ENCODE measurements around the gene MAGED4.
"Not testable (repeated sequence)": the region's sequence is repeated elsewhere in the genome, so short reads cannot be mapped to it uniquely, and the experiment has no call there.

MAGED4 gene

GRCh38 chrX:52184440-52185077 lies at the start of gene MAGED4:
TSS of gene MAGED4 (plus strand) at chrX:52184888. CDS start at chrX:52185923, 1,035 bp downstream.
- H3K4me3 ChIP-seq (ENCODE audit: low read length in 2 of 2); H3K36me3 ChIP-seq (ENCODE audit: control insufficient read depth in 2 of 2, insufficient read depth in 2 of 2, low read length in 2 of 2); H3K27ac ChIP-seq (ENCODE audit: low read depth in 2 of 2, low read length in 2 of 2); H3K9ac ChIP-seq (ENCODE audit: low read depth in 1 of 2, low read length in 2 of 2); H3K4me1 ChIP-seq (ENCODE audit: control insufficient read depth in 2 of 2, insufficient read depth in 2 of 2, low read length in 2 of 2); H3K9me3 ChIP-seq (ENCODE audit: control insufficient read depth in 2 of 2, low read length in 2 of 2); H3K27me3 ChIP-seq (ENCODE audit: control insufficient read depth in 2 of 2, insufficient read depth in 2 of 2, low read length in 2 of 2): not testable (repeated sequence)

GRCh38 chrX:52138830-52139544 lies 45.7 kb upstream of the MAGED4 start:
- Histone ChIP-seq H3K36me3 (ENCODE audit: control insufficient read depth in 2 of 2, insufficient read depth in 2 of 2, low read length in 2 of 2) (no peaks in the 10 kb centered on the region), H3K4me3 (ENCODE audit: low read length in 2 of 2) (no peak overlapping the region), H3K9ac (ENCODE audit: low read depth in 1 of 2, low read length in 2 of 2) (no peak overlapping the region), H3K9me3 (ENCODE audit: control insufficient read depth in 2 of 2, low read length in 2 of 2) (no peaks in the 10 kb centered on the region), H3K4me1 (ENCODE audit: control insufficient read depth in 2 of 2, insufficient read depth in 2 of 2, low read length in 2 of 2) (no peaks in the 10 kb centered on the region), H3K27me3 (ENCODE audit: control insufficient read depth in 2 of 2, insufficient read depth in 2 of 2, low read length in 2 of 2) (no peaks in the 10 kb centered on the region), H3K27ac (ENCODE audit: low read depth in 2 of 2, low read length in 2 of 2) (no peak overlapping the region)

GRCh38 chrX:52139545-52139895 lies 45.2 kb upstream of the MAGED4 start:
- no peak overlapping the region for H3K9ac ChIP-seq (ENCODE audit: low read depth in 1 of 2, low read length in 2 of 2)
- no peak overlapping the region for H3K4me3 ChIP-seq (ENCODE audit: low read length in 2 of 2)
- no peaks in the 10 kb centered on the region for H3K27me3 ChIP-seq (ENCODE audit: control insufficient read depth in 2 of 2, insufficient read depth in 2 of 2, low read length in 2 of 2)
- no peaks in the 10 kb centered on the region for H3K4me1 ChIP-seq (ENCODE audit: control insufficient read depth in 2 of 2, insufficient read depth in 2 of 2, low read length in 2 of 2)
- no peaks in the 10 kb centered on the region for H3K36me3 ChIP-seq (ENCODE audit: control insufficient read depth in 2 of 2, insufficient read depth in 2 of 2, low read length in 2 of 2)
- H3K9me3 ChIP-seq (ENCODE audit: control insufficient read depth in 2 of 2, low read length in 2 of 2) = no peaks in the 10 kb centered on the region
- no peak overlapping the region for H3K27ac ChIP-seq (ENCODE audit: low read depth in 2 of 2, low read length in 2 of 2)

GRCh38 chrX:52140020-52140419 lies 44.7 kb upstream of the MAGED4 start:
- no peak overlapping the region for H3K4me3 ChIP-seq (ENCODE audit: low read length in 2 of 2)
- H3K9ac ChIP-seq (ENCODE audit: low read depth in 1 of 2, low read length in 2 of 2) = no peak overlapping the region
- H3K27ac ChIP-seq (ENCODE audit: low read depth in 2 of 2, low read length in 2 of 2) = no peak overlapping the region
- H3K36me3 ChIP-seq (ENCODE audit: control insufficient read depth in 2 of 2, insufficient read depth in 2 of 2, low read length in 2 of 2) = no peaks in the 10 kb centered on the region
- no peaks in the 10 kb centered on the region for H3K27me3 ChIP-seq (ENCODE audit: control insufficient read depth in 2 of 2, insufficient read depth in 2 of 2, low read length in 2 of 2)
- H3K9me3 ChIP-seq (ENCODE audit: control insufficient read depth in 2 of 2, low read length in 2 of 2) = no peaks in the 10 kb centered on the region
- H3K4me1 ChIP-seq (ENCODE audit: control insufficient read depth in 2 of 2, insufficient read depth in 2 of 2, low read length in 2 of 2) = no peaks in the 10 kb centered on the region

- not testable (repeated sequence) for H3K27ac ChIP-seq (ENCODE audit: low read depth in 2 of 2, low read length in 2 of 2); H3K9ac ChIP-seq (ENCODE audit: low read depth in 1 of 2, low read length in 2 of 2); H3K4me1 ChIP-seq (ENCODE audit: control insufficient read depth in 2 of 2, insufficient read depth in 2 of 2, low read length in 2 of 2); H3K36me3 ChIP-seq (ENCODE audit: control insufficient read depth in 2 of 2, insufficient read depth in 2 of 2, low read length in 2 of 2); H3K9me3 ChIP-seq (ENCODE audit: control insufficient read depth in 2 of 2, low read length in 2 of 2); H3K27me3 ChIP-seq (ENCODE audit: control insufficient read depth in 2 of 2, insufficient read depth in 2 of 2, low read length in 2 of 2); H3K4me3 ChIP-seq (ENCODE audit: low read length in 2 of 2)
Measured at GRCh38 chrX:52150667-52151066, 34.0 kb upstream of the MAGED4 start.

- not testable (repeated sequence) for H3K27me3 ChIP-seq (ENCODE audit: control insufficient read depth in 2 of 2, insufficient read depth in 2 of 2, low read length in 2 of 2); H3K4me3 ChIP-seq (ENCODE audit: low read length in 2 of 2); H3K9ac ChIP-seq (ENCODE audit: low read depth in 1 of 2, low read length in 2 of 2); H3K27ac ChIP-seq (ENCODE audit: low read depth in 2 of 2, low read length in 2 of 2); H3K4me1 ChIP-seq (ENCODE audit: control insufficient read depth in 2 of 2, insufficient read depth in 2 of 2, low read length in 2 of 2); H3K9me3 ChIP-seq (ENCODE audit: control insufficient read depth in 2 of 2, low read length in 2 of 2); H3K36me3 ChIP-seq (ENCODE audit: control insufficient read depth in 2 of 2, insufficient read depth in 2 of 2, low read length in 2 of 2)
Measured at GRCh38 chrX:52160140-52160539, 24.5 kb upstream of the MAGED4 start.

GRCh38 chrX:52166840-52167239 lies 17.8 kb upstream of the MAGED4 start:
- no peaks in the 10 kb centered on the region for H3K36me3 ChIP-seq (ENCODE audit: control insufficient read depth in 2 of 2, insufficient read depth in 2 of 2, low read length in 2 of 2)
- no peak overlapping the region for H3K27ac ChIP-seq (ENCODE audit: low read depth in 2 of 2, low read length in 2 of 2)
- no peaks in the 10 kb centered on the region for H3K27me3 ChIP-seq (ENCODE audit: control insufficient read depth in 2 of 2, insufficient read depth in 2 of 2, low read length in 2 of 2)
- H3K4me1 ChIP-seq (ENCODE audit: control insufficient read depth in 2 of 2, insufficient read depth in 2 of 2, low read length in 2 of 2) = no peaks in the 10 kb centered on the region
- no peak overlapping the region for H3K9ac ChIP-seq (ENCODE audit: low read depth in 1 of 2, low read length in 2 of 2)
- H3K4me3 ChIP-seq (ENCODE audit: low read length in 2 of 2) = no peak overlapping the region
- H3K9me3 ChIP-seq (ENCODE audit: control insufficient read depth in 2 of 2, low read length in 2 of 2) = no peaks in the 10 kb centered on the region

GRCh38 chrX:52171055-52171454 lies 13.6 kb upstream of the MAGED4 start:
- H3K27ac ChIP-seq (ENCODE audit: low read depth in 2 of 2, low read length in 2 of 2); H3K9me3 ChIP-seq (ENCODE audit: control insufficient read depth in 2 of 2, low read length in 2 of 2); H3K27me3 ChIP-seq (ENCODE audit: control insufficient read depth in 2 of 2, insufficient read depth in 2 of 2, low read length in 2 of 2); H3K4me3 ChIP-seq (ENCODE audit: low read length in 2 of 2); H3K36me3 ChIP-seq (ENCODE audit: control insufficient read depth in 2 of 2, insufficient read depth in 2 of 2, low read length in 2 of 2); H3K4me1 ChIP-seq (ENCODE audit: control insufficient read depth in 2 of 2, insufficient read depth in 2 of 2, low read length in 2 of 2); H3K9ac ChIP-seq (ENCODE audit: low read depth in 1 of 2, low read length in 2 of 2): not testable (repeated sequence)

GRCh38 chrX:52185078-52185453 lies 378 bp downstream of the MAGED4 start:
- not testable (repeated sequence) for H3K9me3 ChIP-seq (ENCODE audit: control insufficient read depth in 2 of 2, low read length in 2 of 2); H3K27ac ChIP-seq (ENCODE audit: low read depth in 2 of 2, low read length in 2 of 2); H3K36me3 ChIP-seq (ENCODE audit: control insufficient read depth in 2 of 2, insufficient read depth in 2 of 2, low read length in 2 of 2); H3K4me1 ChIP-seq (ENCODE audit: control insufficient read depth in 2 of 2, insufficient read depth in 2 of 2, low read length in 2 of 2); H3K4me3 ChIP-seq (ENCODE audit: low read length in 2 of 2); H3K9ac ChIP-seq (ENCODE audit: low read depth in 1 of 2, low read length in 2 of 2); H3K27me3 ChIP-seq (ENCODE audit: control insufficient read depth in 2 of 2, insufficient read depth in 2 of 2, low read length in 2 of 2)

- H3K9me3 ChIP-seq (ENCODE audit: control insufficient read depth in 2 of 2, low read length in 2 of 2); H3K27me3 ChIP-seq (ENCODE audit: control insufficient read depth in 2 of 2, insufficient read depth in 2 of 2, low read length in 2 of 2); H3K4me1 ChIP-seq (ENCODE audit: control insufficient read depth in 2 of 2, insufficient read depth in 2 of 2, low read length in 2 of 2); H3K36me3 ChIP-seq (ENCODE audit: control insufficient read depth in 2 of 2, insufficient read depth in 2 of 2, low read length in 2 of 2); H3K4me3 ChIP-seq (ENCODE audit: low read length in 2 of 2); H3K27ac ChIP-seq (ENCODE audit: low read depth in 2 of 2, low read length in 2 of 2); H3K9ac ChIP-seq (ENCODE audit: low read depth in 1 of 2, low read length in 2 of 2): not testable (repeated sequence)
Measured at GRCh38 chrX:52211405-52211804, 26.7 kb downstream of the MAGED4 start.

Data from mucosa of rectum (tissue), 2 donors.